K562 (cell line): ENCODE measurements around the gene TRIM14.

Experiments used
- GATAD2B ChIP-seq: fragments of 450-650 bp; IDR thresholded peaks from 2 replicates; pipeline ENCODE4 v1.6.1; 2017; ENCODE audit warnings: mild to moderate bottlenecking, borderline replicate concordance
- HNRNPUL1 ChIP-seq: fragments of 200-400 bp; formaldehyde crosslinking; IDR thresholded peaks from 2 replicates; pipeline ENCODE4 v1.6.1; 2017; ENCODE audit warnings: low read length
- NBN ChIP-seq: fragments of 450-650 bp; IDR thresholded peaks from 2 replicates; pipeline ENCODE4 v1.6.1; 2016; ENCODE audit warnings: low read depth, mild to moderate bottlenecking
- NUFIP1 ChIP-seq: fragments of 450-650 bp; IDR thresholded peaks from 2 replicates; pipeline ENCODE4 v1.6.1; 2018; ENCODE audit not compliant: partially characterized antibody
- TF ChIP-seq, protein P1 (sequence below), 3 experiments: IDR thresholded peaks in 2 of 3; conservative IDR thresholded peaks in 1 of 3; 2 replicates each; pipeline ENCODE4 v1.5.1; 2011 to 2012; ENCODE audit warnings: low read length in 3 of 3, mild to moderate bottlenecking in 3 of 3, control low read depth in 2 of 3, improper control_type of control experiment in 1 of 3, inconsistent platforms in 1 of 3, low read depth in 1 of 3, mixed read lengths in 1 of 3, moderate library complexity in 1 of 3; ENCODE audit not compliant: insufficient read depth in 2 of 3
- TF ChIP-seq, protein P2 (sequence below): fragments of 450-650 bp; IDR thresholded peaks from 2 replicates; pipeline ENCODE4 v1.6.1; 2016; ENCODE audit warnings: borderline replicate concordance

DNA sequence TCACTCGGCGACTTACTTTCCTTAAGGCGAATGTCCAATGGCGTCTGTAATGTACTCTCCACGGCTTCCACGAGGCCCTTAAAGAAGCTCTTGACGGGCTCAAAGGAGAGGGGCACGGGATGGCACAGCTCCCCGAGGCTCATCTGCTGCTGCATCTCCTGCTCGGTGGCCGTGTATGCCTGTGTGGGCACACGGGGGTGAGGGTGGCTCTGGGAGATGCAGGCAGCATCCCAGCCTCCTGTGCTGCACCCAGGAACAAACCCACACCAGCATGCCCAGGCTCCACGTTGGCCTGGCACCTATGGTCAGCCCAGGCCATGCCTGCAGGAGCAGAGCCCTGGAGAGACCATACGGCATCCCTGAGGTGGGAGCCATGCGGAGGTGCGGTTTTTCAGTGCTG, 24.2 kb downstream of the TRIM14 start:
- no peak for TF ChIP-seq NBN
- no peak for TF ChIP-seq NUFIP1
- TF ChIP-seq GATAD2B = no peak
- TF ChIP-seq, protein P1, sequence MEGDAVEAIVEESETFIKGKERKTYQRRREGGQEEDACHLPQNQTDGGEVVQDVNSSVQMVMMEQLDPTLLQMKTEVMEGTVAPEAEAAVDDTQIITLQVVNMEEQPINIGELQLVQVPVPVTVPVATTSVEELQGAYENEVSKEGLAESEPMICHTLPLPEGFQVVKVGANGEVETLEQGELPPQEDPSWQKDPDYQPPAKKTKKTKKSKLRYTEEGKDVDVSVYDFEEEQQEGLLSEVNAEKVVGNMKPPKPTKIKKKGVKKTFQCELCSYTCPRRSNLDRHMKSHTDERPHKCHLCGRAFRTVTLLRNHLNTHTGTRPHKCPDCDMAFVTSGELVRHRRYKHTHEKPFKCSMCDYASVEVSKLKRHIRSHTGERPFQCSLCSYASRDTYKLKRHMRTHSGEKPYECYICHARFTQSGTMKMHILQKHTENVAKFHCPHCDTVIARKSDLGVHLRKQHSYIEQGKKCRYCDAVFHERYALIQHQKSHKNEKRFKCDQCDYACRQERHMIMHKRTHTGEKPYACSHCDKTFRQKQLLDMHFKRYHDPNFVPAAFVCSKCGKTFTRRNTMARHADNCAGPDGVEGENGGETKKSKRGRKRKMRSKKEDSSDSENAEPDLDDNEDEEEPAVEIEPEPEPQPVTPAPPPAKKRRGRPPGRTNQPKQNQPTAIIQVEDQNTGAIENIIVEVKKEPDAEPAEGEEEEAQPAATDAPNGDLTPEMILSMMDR (IDR thresholded peaks at IDR 0.05 in 2 of 3, conservative IDR thresholded peaks at IDR 0.05 in 1 of 3; ENCODE audit: insufficient read depth in 2 of 3, low read depth in 1 of 3, low read length in 3 of 3) = no peak
- no peak for TF ChIP-seq HNRNPUL1
- TF ChIP-seq, protein P2, sequence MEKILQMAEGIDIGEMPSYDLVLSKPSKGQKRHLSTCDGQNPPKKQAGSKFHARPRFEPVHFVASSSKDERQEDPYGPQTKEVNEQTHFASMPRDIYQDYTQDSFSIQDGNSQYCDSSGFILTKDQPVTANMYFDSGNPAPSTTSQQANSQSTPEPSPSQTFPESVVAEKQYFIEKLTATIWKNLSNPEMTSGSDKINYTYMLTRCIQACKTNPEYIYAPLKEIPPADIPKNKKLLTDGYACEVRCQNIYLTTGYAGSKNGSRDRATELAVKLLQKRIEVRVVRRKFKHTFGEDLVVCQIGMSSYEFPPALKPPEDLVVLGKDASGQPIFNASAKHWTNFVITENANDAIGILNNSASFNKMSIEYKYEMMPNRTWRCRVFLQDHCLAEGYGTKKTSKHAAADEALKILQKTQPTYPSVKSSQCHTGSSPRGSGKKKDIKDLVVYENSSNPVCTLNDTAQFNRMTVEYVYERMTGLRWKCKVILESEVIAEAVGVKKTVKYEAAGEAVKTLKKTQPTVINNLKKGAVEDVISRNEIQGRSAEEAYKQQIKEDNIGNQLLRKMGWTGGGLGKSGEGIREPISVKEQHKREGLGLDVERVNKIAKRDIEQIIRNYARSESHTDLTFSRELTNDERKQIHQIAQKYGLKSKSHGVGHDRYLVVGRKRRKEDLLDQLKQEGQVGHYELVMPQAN = no peak
